Parathyroid adenoma (tissue), 2 donors: ENCODE results near the gene ARHGAP21.

Source experiments
- H2AFZ ChIP-seq: fragments of 300-600 bp; sonication (generic); one replicate; pipeline ENCODE4 v1.7.0; 2017; ENCODE audit warnings: antibody characterized with exemption, mild to moderate bottlenecking
- H3K27ac ChIP-seq: fragments of 300-600 bp; sonication (generic); one replicate; pipeline ENCODE4 v1.7.0; 2017
- H3K27me3 ChIP-seq: fragments of 300-600 bp; sonication (generic); one replicate; pipeline ENCODE4 v1.7.0; 2017; ENCODE audit warnings: low read length; ENCODE audit not compliant: control insufficient read depth, insufficient read depth
- H3K36me3 ChIP-seq: fragments of 300-600 bp; sonication (generic); one replicate; pipeline ENCODE4 v1.7.0; 2017; ENCODE audit warnings: low read length; ENCODE audit not compliant: control insufficient read depth, insufficient read depth
- H3K4me1 ChIP-seq: fragments of 300-600 bp; sonication (generic); one replicate; pipeline ENCODE4 v1.7.0; 2017; ENCODE audit warnings: control low read depth
- H3K4me2 ChIP-seq: fragments of 300-600 bp; sonication (generic); one replicate; pipeline ENCODE4 v1.7.0; 2017; ENCODE audit warnings: low read length
- H3K4me3 ChIP-seq: fragments of 300-600 bp; sonication (generic); one replicate; pipeline ENCODE4 v1.7.0; 2017; ENCODE audit warnings: low read depth, low read length
- H3K79me2 ChIP-seq: fragments of 300-600 bp; sonication (generic); one replicate; pipeline ENCODE4 v1.7.0; 2017; ENCODE audit warnings: control low read depth
- H3K9ac ChIP-seq: fragments of 300-600 bp; sonication (generic); one replicate; pipeline ENCODE4 v1.7.0; 2017; ENCODE audit warnings: mild to moderate bottlenecking
- H3K9me3 ChIP-seq: fragments of 300-600 bp; sonication (generic); one replicate; pipeline ENCODE4 v1.7.0; 2017; ENCODE audit warnings: low read length; ENCODE audit not compliant: control insufficient read depth
- CTCF ChIP-seq: fragments of 300-600 bp; sonication (generic); IDR thresholded peaks from one replicate; pipeline ENCODE4 v1.7.0; 2017; ENCODE audit warnings: antibody characterized with exemption, mild to moderate bottlenecking
- donor health status: primary hyperparathyroidism.

ARHGAP21 gene

GRCh38 chr10:24683554-24683953 lies 40.1 kb downstream of the ARHGAP21 start:
- Histone ChIP-seq H3K9ac (no peak overlapping the region), H3K27me3 (no peaks in the 10 kb centered on the region), H3K4me2 (no peak overlapping the region), H3K4me3 (no peak overlapping the region), H3K79me2 (peaks cover 12% of the 10 kb centered on the region), H3K27ac (no peak overlapping the region), H3K36me3 (no peaks in the 10 kb centered on the region), H3K9me3 (no peaks in the 10 kb centered on the region), H3K4me1 (peaks cover 8% of the 10 kb centered on the region), H2AFZ (no peak overlapping the region)
- TF ChIP-seq CTCF = no peak

- H3K27ac ChIP-seq = no peak overlapping the region
- no peak overlapping the region for H3K4me3 ChIP-seq
- TF ChIP-seq CTCF = no peak
- H3K27me3 ChIP-seq = no peaks in the 10 kb centered on the region
- no peaks in the 10 kb centered on the region for H3K36me3 ChIP-seq
- H3K9me3 ChIP-seq = no peaks in the 10 kb centered on the region
- peaks cover 30% of the 10 kb centered on the region for H3K79me2 ChIP-seq
- no peak overlapping the region for H2AFZ ChIP-seq
- H3K4me2 ChIP-seq = no peak overlapping the region
- H3K4me1 ChIP-seq = peaks cover 8% of the 10 kb centered on the region
- H3K9ac ChIP-seq = no peak overlapping the region
Observed at GRCh38 chr10:24681572-24682088, 42.1 kb downstream of the ARHGAP21 start.

DNA sequence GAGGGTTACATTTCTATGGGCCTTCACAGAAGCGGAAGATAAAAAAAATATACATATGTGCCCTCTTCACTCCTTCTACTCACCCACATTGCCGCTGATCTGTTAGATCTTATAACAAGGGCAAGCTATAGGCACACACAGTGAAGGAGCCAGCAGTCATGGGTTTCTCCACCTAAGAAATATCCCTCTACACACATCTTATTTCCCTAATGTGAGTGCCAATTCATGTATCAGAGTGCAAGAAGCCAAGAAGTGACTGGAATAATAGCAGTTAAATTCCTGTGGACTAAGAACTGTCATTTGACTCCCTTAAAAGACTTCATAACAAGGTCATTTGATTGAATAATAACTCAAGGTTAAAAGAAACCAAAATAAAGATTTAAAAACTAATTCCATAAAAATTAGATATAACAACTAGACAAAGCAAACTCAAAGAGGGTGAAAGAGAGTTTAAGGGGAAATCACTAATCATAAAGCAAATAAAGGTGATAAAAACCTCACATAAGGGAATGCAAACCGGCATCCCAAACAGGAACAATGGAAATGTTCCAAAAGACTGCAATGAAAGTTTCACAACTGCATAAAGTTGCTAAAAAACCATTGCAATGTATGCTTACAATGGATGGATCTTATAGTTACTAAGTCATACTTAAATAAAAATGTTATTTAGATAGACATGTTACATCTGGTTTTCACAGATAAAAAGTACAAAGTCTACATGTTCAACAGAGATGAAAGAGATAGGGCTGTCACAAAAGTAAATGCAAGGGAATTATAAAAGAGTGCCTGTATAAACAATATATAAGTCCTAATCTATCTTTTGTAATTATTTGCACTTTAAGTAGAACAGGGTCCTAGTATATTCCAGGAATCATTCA lies 42.8 kb downstream of the ARHGAP21 start:
- Histone ChIP-seq H3K4me3 (no peak overlapping the region), H3K27me3 (no peaks in the 10 kb centered on the region), H3K27ac (peak overlapping the region; percentile 34), H3K9me3 (no peaks in the 10 kb centered on the region), H3K79me2 (peaks cover 34% of the 10 kb centered on the region), H3K9ac (no peak overlapping the region), H2AFZ (peak overlapping the region; percentile 13), H3K4me2 (no peak overlapping the region), H3K36me3 (no peaks in the 10 kb centered on the region), H3K4me1 (peaks cover 8% of the 10 kb centered on the region)
- no peak for TF ChIP-seq CTCF

DNA sequence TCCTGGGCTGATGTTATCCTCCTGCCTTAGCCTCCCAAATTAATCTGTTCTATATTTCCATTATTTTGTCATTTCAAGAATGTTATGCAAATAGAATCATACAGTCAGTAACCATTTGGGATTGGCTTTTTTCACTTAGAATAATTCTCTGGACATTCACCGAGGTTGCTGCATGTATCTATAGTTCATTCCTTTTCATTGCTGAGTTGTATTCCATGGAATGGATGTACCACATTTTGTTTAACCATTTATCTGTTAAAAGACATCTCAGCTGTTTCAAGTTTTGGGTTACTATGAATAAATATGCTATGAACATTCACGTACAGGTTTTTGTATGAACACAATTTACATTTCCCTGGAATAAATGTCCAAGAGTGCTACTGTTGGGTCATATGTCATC lies 44.9 kb downstream of the ARHGAP21 start:
- no peak overlapping the region for H3K4me3 ChIP-seq
- peaks cover 8% of the 10 kb centered on the region for H3K4me1 ChIP-seq
- no peak overlapping the region for H3K4me2 ChIP-seq
- H3K36me3 ChIP-seq = no peaks in the 10 kb centered on the region
- no peak overlapping the region for H3K27ac ChIP-seq
- no peak overlapping the region for H3K9ac ChIP-seq
- no peaks in the 10 kb centered on the region for H3K27me3 ChIP-seq
- H3K9me3 ChIP-seq = no peaks in the 10 kb centered on the region
- no peak overlapping the region for H2AFZ ChIP-seq
- peaks cover 34% of the 10 kb centered on the region for H3K79me2 ChIP-seq
- no peak for TF ChIP-seq CTCF
